Measurements from ENCODE around the gene C16orf95. TPM values are rescaled to one million over a fixed set of nuclear protein-coding genes. Genes with fewer than 3 reads are reported as not detected.

Gene C16orf95
- total RNA-seq, result 1.7 and 3.6 TPM in 2 replicates

DNA sequence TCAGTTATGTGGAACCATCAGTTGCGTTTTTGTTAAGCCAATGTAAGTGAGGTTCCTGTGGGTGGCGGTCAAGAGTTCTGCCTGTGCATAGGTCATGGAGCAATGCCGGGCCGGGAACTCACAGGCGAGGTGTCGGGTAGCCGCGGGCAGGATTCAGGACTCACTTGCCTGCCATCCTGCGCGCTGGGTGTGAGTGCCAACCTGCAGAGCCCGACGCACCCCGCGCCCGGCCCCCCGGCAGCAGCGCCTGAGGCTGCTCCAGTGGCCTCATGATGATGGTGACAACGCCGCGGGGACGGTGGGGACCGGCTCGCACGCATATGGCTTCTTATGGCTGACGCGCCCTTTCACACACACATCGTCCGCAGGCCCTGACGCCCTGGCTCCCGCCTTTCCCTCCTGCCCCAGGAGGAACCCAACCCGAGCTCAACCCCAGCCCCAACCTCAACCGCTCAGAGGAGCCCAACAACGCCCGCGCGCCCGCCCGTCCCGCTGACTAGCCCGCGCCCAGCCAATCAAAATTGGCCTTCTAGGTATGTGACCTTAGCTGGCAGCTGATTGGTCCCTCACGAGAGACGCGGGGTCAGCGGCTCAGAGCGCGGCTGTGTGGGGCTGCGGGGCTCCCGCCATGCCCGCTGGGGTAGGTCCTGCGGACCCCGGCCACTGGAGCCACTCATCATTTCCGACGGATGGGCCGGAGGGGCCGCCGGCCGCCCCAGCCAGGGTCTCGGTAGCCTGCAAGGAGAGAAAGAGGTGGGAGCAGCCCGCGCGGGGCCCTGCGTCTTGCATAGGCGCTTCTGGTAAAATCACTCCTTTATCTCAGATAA is at the start of gene C16orf95:
Gene C16orf95, minus strand, starts transcription at position 470 of the 827 bp plus-strand sequence. Its CDS starts 150 bp downstream, at position 320.

Other genes with a start within 250 kb of the C16orf95 start
- 17.2 and 17.6 TPM in 2 replicates for gene FBXO31, start 66.4 kb upstream of the C16orf95 start, total RNA-seq
- 23.0 and 27.7 TPM in 2 replicates for gene MAP1LC3B, start 74.9 kb upstream of the C16orf95 start, total RNA-seq
- 4.1 and 5.1 TPM in 2 replicates for gene ZCCHC14, start 175.6 kb upstream of the C16orf95 start, total RNA-seq